ENCODE results near the gene LRRC4C. TPM values are rescaled to one million over a fixed set of nuclear protein-coding genes. Genes with fewer than 3 reads are reported as not detected.

LRRC4C gene
- total RNA-seq, 2 donors from 2014 or later: 1.3 TPM; not detected in 1

DNA sequence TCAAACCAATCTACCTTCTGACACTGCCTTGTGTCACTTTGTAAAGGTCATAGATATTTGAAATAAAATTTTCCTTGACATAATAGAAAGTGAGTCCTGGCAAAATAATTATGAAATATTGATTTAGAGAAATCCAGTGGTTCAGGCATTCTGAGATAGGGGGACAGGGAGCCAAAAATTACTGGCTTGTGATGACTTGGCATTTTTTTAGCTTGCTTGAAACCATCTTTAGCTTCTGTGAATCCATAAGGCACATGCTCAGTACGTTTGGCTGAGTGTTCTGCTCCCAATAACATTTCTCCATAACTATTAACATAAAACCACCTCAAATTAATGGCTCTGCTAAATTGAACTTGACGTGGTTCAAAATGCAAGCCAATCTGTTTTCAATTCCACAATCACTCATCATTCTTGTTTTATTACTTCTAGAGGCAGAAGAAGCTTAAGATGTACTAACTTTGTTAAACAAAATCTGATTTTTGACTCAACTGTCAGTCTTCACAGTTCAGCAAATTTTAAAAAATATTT is 209.0 kb downstream of the LRRC4C start:
- no peaks in the 10 kb centered on the region for H3K27me3 ChIP-seq
- ATAC-seq (no peak), DNase-seq (no peak)
- H3K4me1 ChIP-seq: no peaks in the 10 kb centered on the region
- H3K27ac ChIP-seq: no peak overlapping the region
- no peaks in the 10 kb centered on the region for H3K36me3 ChIP-seq (replicated peaks in 1 of 2; ENCODE audit: insufficient read depth in 1 of 2, low read depth in 2 of 2)
- TF ChIP-seq, protein P1, sequence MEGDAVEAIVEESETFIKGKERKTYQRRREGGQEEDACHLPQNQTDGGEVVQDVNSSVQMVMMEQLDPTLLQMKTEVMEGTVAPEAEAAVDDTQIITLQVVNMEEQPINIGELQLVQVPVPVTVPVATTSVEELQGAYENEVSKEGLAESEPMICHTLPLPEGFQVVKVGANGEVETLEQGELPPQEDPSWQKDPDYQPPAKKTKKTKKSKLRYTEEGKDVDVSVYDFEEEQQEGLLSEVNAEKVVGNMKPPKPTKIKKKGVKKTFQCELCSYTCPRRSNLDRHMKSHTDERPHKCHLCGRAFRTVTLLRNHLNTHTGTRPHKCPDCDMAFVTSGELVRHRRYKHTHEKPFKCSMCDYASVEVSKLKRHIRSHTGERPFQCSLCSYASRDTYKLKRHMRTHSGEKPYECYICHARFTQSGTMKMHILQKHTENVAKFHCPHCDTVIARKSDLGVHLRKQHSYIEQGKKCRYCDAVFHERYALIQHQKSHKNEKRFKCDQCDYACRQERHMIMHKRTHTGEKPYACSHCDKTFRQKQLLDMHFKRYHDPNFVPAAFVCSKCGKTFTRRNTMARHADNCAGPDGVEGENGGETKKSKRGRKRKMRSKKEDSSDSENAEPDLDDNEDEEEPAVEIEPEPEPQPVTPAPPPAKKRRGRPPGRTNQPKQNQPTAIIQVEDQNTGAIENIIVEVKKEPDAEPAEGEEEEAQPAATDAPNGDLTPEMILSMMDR (IDR thresholded peaks at IDR 0.05): no peak
- no peak for TF ChIP-seq POLR2A (IDR thresholded peaks at IDR 0.05)
- H3K4me3 ChIP-seq: no peak overlapping the region
- WGBS, 2 donors: 36 to 47% methylated on average over 2 of the region's 2 CpGs
- no peaks in the 10 kb centered on the region for H3K9me3 ChIP-seq
- intact Hi-C loops (cut with DNase I): no loop called here

DNA sequence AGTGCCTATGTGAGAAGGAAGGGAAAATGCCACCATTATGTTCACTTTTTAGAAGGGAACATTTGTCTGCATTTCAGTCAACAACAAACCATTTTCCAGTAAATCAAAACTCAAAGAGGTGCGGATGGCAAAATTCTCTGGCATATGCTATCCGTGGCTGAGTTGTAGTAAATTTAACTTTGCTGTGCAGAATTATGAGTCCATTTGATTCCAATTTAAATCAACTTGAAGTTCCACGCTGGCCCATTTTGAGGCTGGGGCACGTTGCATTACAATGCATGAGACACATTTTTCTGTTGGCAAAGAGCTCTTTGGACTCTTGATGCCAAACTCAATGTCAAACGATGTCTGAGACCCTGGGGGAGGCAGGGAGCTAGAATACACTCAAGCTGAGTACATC is 211.8 kb downstream of the LRRC4C start:
- intact Hi-C loops (cut with DNase I): no loop called here
- H3K36me3 ChIP-seq (replicated peaks in 1 of 2; ENCODE audit: insufficient read depth in 1 of 2, low read depth in 2 of 2): no peaks in the 10 kb centered on the region
- TF ChIP-seq POLR2A (IDR thresholded peaks at IDR 0.05): no peak
- H3K9me3 ChIP-seq: no peaks in the 10 kb centered on the region
- no peaks in the 10 kb centered on the region for H3K4me1 ChIP-seq
- ATAC-seq (no peak), DNase-seq (no peak)
- 59 to 63% methylated on average over 5 of the region's 5 CpGs for WGBS, 2 donors
- no peak overlapping the region for H3K4me3 ChIP-seq
- H3K27me3 ChIP-seq: no peaks in the 10 kb centered on the region
- H3K27ac ChIP-seq: no peak overlapping the region

DNA sequence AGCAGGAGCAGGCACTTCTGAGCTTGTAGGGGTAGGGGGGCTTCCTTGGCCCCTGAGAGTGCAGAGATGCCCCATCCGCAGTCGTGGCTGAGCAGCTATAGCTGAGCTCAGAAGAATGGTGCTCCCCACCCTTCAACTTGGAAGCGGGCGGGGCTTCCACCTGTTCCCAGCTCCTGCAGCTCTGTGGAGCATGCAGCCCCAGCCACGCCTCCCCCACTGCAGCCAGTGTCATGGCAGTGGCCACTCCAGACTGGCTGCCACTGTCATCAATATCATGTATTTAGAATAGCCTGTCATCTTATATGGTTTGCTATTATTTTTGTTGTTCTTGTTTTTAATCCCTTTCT is 213.1 kb downstream of the LRRC4C start:
- Histone ChIP-seq H3K27ac (no peak overlapping the region), H3K36me3 (replicated peaks in 1 of 2; ENCODE audit: insufficient read depth in 1 of 2, low read depth in 2 of 2) (no peaks in the 10 kb centered on the region), H3K9me3 (no peaks in the 10 kb centered on the region), H3K4me3 (no peak overlapping the region), H3K4me1 (no peaks in the 10 kb centered on the region), H3K27me3 (no peaks in the 10 kb centered on the region)
- DNase-seq: no peak
- TF ChIP-seq, protein P1 (IDR thresholded peaks at IDR 0.05): no peak
- no peak for TF ChIP-seq POLR2A (IDR thresholded peaks at IDR 0.05)
- intact Hi-C loops (cut with DNase I): no loop called here
- WGBS, 2 donors: 64 to 77% methylated on average over 5 of the region's 5 CpGs
- ATAC-seq: no peak

DNA sequence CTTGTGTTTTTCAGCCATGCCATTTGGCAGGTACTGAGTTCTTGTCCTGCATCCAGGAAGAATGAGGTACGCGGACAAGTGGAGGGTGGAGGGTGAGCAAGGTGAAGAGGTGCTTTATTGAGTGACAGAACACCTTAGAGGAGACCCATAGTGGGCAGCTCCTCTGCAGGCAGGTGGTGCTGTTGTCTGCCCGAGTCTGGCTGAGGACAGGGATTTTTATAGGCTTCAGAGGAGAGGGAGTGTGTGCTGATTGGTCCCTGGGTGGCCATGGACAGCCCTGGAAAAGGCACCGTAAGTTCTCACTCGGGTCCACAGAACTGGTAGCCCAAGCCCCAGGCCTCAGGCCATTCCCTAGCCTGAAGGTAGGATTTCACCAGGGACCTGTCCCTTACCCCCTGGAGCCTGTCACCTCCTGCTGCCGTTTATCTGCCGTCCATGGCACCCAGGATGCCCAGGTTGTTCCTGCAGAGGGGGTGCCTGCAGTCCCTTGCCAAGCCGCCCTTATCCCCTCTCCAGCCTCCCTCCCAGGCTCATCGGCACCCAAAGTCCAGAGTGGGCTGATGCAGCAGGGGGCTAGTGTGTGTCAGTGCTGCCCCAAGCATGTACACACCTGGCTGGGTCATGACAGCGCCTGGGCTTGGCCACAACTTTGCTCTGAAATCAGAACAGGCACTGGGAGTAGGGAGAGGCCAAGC is 213.6 kb downstream of the LRRC4C start:
- no peaks in the 10 kb centered on the region for H3K4me1 ChIP-seq
- H3K36me3 ChIP-seq (replicated peaks in 1 of 2; ENCODE audit: insufficient read depth in 1 of 2, low read depth in 2 of 2): no peaks in the 10 kb centered on the region
- no peak for TF ChIP-seq POLR2A (IDR thresholded peaks at IDR 0.05)
- TF ChIP-seq, protein P1 (IDR thresholded peaks at IDR 0.05): no peak
- intact Hi-C loops (cut with DNase I): no loop called here
- 65 to 73% methylated on average over 10 of the region's 10 CpGs for WGBS, 2 donors
- no peak for ATAC-seq
- no peak for DNase-seq
- H3K27ac ChIP-seq: no peak overlapping the region
- no peaks in the 10 kb centered on the region for H3K9me3 ChIP-seq
- no peaks in the 10 kb centered on the region for H3K27me3 ChIP-seq
- H3K4me3 ChIP-seq: no peak overlapping the region

DNA sequence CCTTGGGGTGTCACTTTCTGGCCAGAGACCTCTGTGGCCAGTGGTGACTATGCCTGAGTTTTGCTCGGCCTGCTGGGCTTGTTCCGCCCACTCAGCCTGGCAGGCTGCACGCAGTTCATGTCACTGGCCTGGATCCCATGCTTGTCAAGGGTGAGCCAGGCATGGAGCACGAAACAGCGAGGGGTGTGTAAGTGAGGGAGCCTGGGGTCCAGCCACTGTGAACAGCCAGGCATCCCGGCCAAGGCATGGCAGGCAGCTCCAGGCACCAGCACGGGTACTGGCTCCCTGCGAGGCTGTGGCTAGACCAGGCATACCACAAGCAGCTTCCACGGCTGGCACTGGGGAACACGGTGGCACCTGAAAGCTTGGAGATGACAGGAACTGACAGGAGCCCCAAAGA is 214.3 kb downstream of the LRRC4C start:
- WGBS, 2 donors: 69 to 85% methylated on average over 6 to 10 of the region's 10 CpGs
- no peaks in the 10 kb centered on the region for H3K27me3 ChIP-seq
- no peak for TF ChIP-seq POLR2A (IDR thresholded peaks at IDR 0.05)
- TF ChIP-seq, protein P1 (IDR thresholded peaks at IDR 0.05): no peak

More for the DNA sequence above, 214.3 kb downstream of the LRRC4C start:
- Histone ChIP-seq H3K27ac (no peak overlapping the region), H3K36me3 (replicated peaks in 1 of 2; ENCODE audit: insufficient read depth in 1 of 2, low read depth in 2 of 2) (no peaks in the 10 kb centered on the region), H3K4me3 (no peak overlapping the region), H3K9me3 (no peaks in the 10 kb centered on the region), H3K4me1 (no peaks in the 10 kb centered on the region)
- peak in 1 of 4 donors; percentile 4 for DNase-seq
- ATAC-seq: no peak
- intact Hi-C loops (cut with DNase I): no loop called here
